Keratinocyte (primary cell): ENCODE measurements around the gene CERS4. TPM values are rescaled to one million over a fixed set of nuclear protein-coding genes. Genes with fewer than 3 reads are reported as not detected.
"Not testable (repeated sequence)": the region's sequence is repeated elsewhere in the genome, so short reads cannot be mapped to it uniquely, and the experiment has no call there.

Experiments used
- DNase-seq: peaks from one replicate; pipeline ENCODE4 v3.0.0-alpha.2; 2011; ENCODE audit warnings: low read depth, missing footprints, low spot score
- FAIRE-seq: peaks from 2 replicates; lab custom pipeline; 2011; peaks lifted over from hg19 to GRCh38; lab: Jason Lieb, UNC
- H2AFZ ChIP-seq: 2 replicates; pipeline ENCODE4 v1.6.0; 2012; ENCODE audit warnings: low read length, control low read depth, inconsistent platforms; ENCODE audit not compliant: control insufficient read depth
- H3K27ac ChIP-seq: 2 replicates; pipeline ENCODE4 v1.5.1; 2011; ENCODE audit warnings: low read length; ENCODE audit not compliant: control insufficient read depth, insufficient read depth
- H3K27me3 ChIP-seq: 3 replicates; pipeline ENCODE4 v1.6.0; 2011; ENCODE audit warnings: low read length; ENCODE audit not compliant: control insufficient read depth, insufficient read depth; ENCODE audit errors: extremely low read depth
- H3K36me3 ChIP-seq, 2 experiments: 2 replicates in 1 of 2; 3 replicates in 1 of 2; pipeline ENCODE4 v1.5.1; 2011; ENCODE audit warnings: low read length in 2 of 2, mild to moderate bottlenecking in 1 of 2; ENCODE audit not compliant: control insufficient read depth in 2 of 2, insufficient read depth in 2 of 2; ENCODE audit errors: extremely low read depth in 1 of 2
- H3K4me1 ChIP-seq: 3 replicates; pipeline ENCODE4 v1.5.1; 2011; ENCODE audit warnings: low read length; ENCODE audit not compliant: control insufficient read depth, insufficient read depth; ENCODE audit errors: extremely low read depth
- H3K4me2 ChIP-seq: 3 replicates; pipeline ENCODE4 v1.6.0; 2011; ENCODE audit warnings: low read depth, low read length; ENCODE audit not compliant: control insufficient read depth, insufficient read depth; ENCODE audit errors: extremely low read depth
- H3K4me3 ChIP-seq, 3 experiments: fragments of 200-600 bp in 1 of 3; sonication (generic) in 1 of 3; 2 replicates in 2 of 3; 3 replicates in 1 of 3; pipeline ENCODE4 v1.5.1; 2011 to 2016; ENCODE audit warnings: low read length in 3 of 3, mild to moderate bottlenecking in 3 of 3, control low read depth in 2 of 3, inconsistent platforms in 1 of 3, low read depth in 1 of 3, mixed read lengths in 1 of 3, mixed run types in 1 of 3, moderate library complexity in 1 of 3; ENCODE audit not compliant: control insufficient read depth in 2 of 3, insufficient read depth in 2 of 3; ENCODE audit errors: extremely low read depth in 1 of 3
- H3K79me2 ChIP-seq: 2 replicates; pipeline ENCODE4 v1.6.0; 2012; ENCODE audit warnings: low read length; ENCODE audit not compliant: control insufficient read depth, insufficient read depth
- H3K9ac ChIP-seq: 3 replicates; pipeline ENCODE4 v1.6.0; 2011; ENCODE audit warnings: low read length; ENCODE audit not compliant: control insufficient read depth, insufficient read depth; ENCODE audit errors: extremely low read depth
- H3K9me1 ChIP-seq: 3 replicates; pipeline ENCODE4 v1.6.0; 2011; ENCODE audit warnings: low read length; ENCODE audit not compliant: control insufficient read depth, insufficient read depth; ENCODE audit errors: extremely low read depth
- H3K9me3 ChIP-seq: 2 replicates; pipeline ENCODE4 v1.5.1; 2012; ENCODE audit warnings: low read depth, low read length; ENCODE audit not compliant: control insufficient read depth
- H4K20me1 ChIP-seq: 3 replicates; pipeline ENCODE4 v1.6.0; 2011; ENCODE audit warnings: low read length; ENCODE audit not compliant: control insufficient read depth, insufficient read depth; ENCODE audit errors: extremely low read depth
- EZH2 ChIP-seq: IDR thresholded peaks from one replicate; pipeline ENCODE4 v1.6.1; 2012; ENCODE audit warnings: inconsistent platforms, mild to moderate bottlenecking, low read length, moderate library complexity
- dilution Hi-C: fragments of 300-500 bp; cut with MboI; formaldehyde crosslinking; loops from one replicate; pipeline ENCODE4 v1.7.0; 2020; ENCODE audit warnings: low sequenced_read_pairs; ENCODE audit not compliant: extremely low pct_ligation_motif_present
- polyA plus RNA-seq, 5 experiments: library from polyadenylated mRNA; depleted of rRNA in 3 of 5; stranded (reverse) in 3 of 5; stranded (forward) in 1 of 5; unstranded in 1 of 5; fragments of >200 nt; gene quantifications; 1 replicate in 1 of 5; 2 replicates in 3 of 5; 3 replicates in 1 of 5; pipeline versions ENCODE4 v1.2.1 to v1.2.3, GENCODE V29; 2011 to 2012; ENCODE audit warnings: missing spikeins in 2 of 5, low read depth in 1 of 5, low replicate concordance in 1 of 5
- TF ChIP-seq, protein P1 (sequence below), 3 experiments: IDR thresholded peaks in 1 of 3; conservative IDR thresholded peaks in 1 of 3; optimal IDR thresholded peaks in 1 of 3; 2 replicates in 2 of 3; 3 replicates in 1 of 3; pipeline versions ENCODE3 to v1.5.1; 2011; ENCODE audit warnings: low read length in 3 of 3, mild to moderate bottlenecking in 3 of 3, moderate library complexity in 2 of 3, control low read depth in 1 of 3, inconsistent platforms in 1 of 3; ENCODE audit not compliant: insufficient read depth in 2 of 3; ENCODE audit errors: extremely low read depth in 1 of 3

Gene CERS4
- polyA plus RNA-seq, 1 donor (not counting 4 experiments of a cell fraction or from before 2014, with no cell fraction given), result 19.8 TPM

DNA sequence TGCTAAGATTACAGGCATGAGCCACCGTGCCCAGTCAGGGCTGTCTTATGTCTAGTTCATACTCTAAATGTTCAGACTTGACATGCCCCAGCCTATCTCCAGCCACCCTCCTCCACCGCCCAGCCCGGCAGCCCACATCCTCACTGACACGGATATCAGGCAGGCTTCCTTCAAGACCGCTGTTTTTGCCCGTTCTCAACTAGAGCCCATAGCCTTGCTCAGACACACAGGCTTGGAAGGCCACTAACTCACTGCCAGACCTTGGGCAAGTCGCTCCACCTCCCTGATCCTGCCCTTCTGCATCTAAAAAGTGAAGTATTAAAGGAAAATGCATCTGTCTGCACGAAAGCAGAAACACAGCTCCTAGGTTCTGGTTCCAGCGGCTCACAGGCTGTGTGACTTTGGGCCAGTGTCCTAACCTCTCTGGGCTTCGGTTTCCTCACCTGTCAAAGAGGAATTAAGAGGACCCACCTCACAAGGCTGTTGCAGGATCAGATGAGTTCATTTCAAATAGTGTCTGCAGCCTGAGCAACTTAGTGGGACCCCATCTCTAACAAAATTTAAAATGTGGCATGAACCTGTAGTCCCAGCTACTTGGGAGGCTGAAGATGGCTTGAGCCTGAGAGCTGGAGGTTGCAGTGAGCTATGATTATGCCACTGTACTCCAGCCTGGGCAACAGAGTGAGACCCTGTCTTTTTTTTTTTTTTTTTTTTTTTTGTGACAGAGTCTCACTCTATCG is 14.5 kb upstream of the CERS4 start:
- Histone ChIP-seq H3K9me3 (no peaks in the 10 kb centered on the region), H2AFZ (peak overlapping the region; percentile 26), H3K27me3 (no peaks in the 10 kb centered on the region), H3K4me1 (no peaks in the 10 kb centered on the region), H3K79me2 (no peaks in the 10 kb centered on the region), H3K4me3 (no peak overlapping the region), H3K4me2 (no peak overlapping the region), H3K27ac (no peak overlapping the region), H4K20me1 (no peaks in the 10 kb centered on the region), H3K9ac (no peak overlapping the region), H3K36me3 (no peaks in the 10 kb centered on the region), H3K9me1 (no peaks in the 10 kb centered on the region)
- FAIRE-seq (peak; percentile 76), DNase-seq (no peak)
- dilution Hi-C loops, result no loop called here
- TF ChIP-seq, protein P1, sequence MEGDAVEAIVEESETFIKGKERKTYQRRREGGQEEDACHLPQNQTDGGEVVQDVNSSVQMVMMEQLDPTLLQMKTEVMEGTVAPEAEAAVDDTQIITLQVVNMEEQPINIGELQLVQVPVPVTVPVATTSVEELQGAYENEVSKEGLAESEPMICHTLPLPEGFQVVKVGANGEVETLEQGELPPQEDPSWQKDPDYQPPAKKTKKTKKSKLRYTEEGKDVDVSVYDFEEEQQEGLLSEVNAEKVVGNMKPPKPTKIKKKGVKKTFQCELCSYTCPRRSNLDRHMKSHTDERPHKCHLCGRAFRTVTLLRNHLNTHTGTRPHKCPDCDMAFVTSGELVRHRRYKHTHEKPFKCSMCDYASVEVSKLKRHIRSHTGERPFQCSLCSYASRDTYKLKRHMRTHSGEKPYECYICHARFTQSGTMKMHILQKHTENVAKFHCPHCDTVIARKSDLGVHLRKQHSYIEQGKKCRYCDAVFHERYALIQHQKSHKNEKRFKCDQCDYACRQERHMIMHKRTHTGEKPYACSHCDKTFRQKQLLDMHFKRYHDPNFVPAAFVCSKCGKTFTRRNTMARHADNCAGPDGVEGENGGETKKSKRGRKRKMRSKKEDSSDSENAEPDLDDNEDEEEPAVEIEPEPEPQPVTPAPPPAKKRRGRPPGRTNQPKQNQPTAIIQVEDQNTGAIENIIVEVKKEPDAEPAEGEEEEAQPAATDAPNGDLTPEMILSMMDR (optimal IDR thresholded peaks at IDR 0.05 in 1 of 3, IDR thresholded peaks at IDR 0.05 in 1 of 3, conservative IDR thresholded peaks at IDR 0.05 in 1 of 3; ENCODE audit: extremely low read depth in 1 of 3, insufficient read depth in 2 of 3, low read length in 3 of 3), result no peak
- no peak for TF ChIP-seq EZH2

- no peak overlapping the region for H2AFZ ChIP-seq
- no peaks in the 10 kb centered on the region for H3K36me3 ChIP-seq
- FAIRE-seq (no peak), DNase-seq (no peak)
- H3K9ac ChIP-seq, result no peak overlapping the region
- H3K27ac ChIP-seq, result no peak overlapping the region
- no peak overlapping the region for H3K4me2 ChIP-seq
- H3K9me1 ChIP-seq, result no peaks in the 10 kb centered on the region
- H3K9me3 ChIP-seq, result no peaks in the 10 kb centered on the region
- no peak overlapping the region for H3K4me3 ChIP-seq
- H3K27me3 ChIP-seq, result no peaks in the 10 kb centered on the region
- no peaks in the 10 kb centered on the region for H3K4me1 ChIP-seq
- dilution Hi-C loops, result no loop called here
- TF ChIP-seq, protein P1 (optimal IDR thresholded peaks at IDR 0.05 in 1 of 3, IDR thresholded peaks at IDR 0.05 in 1 of 3, conservative IDR thresholded peaks at IDR 0.05 in 1 of 3; ENCODE audit: extremely low read depth in 1 of 3, insufficient read depth in 2 of 3, low read length in 3 of 3), result no peak
- TF ChIP-seq EZH2, result no peak
- H4K20me1 ChIP-seq, result no peaks in the 10 kb centered on the region
- no peaks in the 10 kb centered on the region for H3K79me2 ChIP-seq
Measured at GRCh38 chr19:8196271-8196927, 12.8 kb upstream of the CERS4 start.

DNA sequence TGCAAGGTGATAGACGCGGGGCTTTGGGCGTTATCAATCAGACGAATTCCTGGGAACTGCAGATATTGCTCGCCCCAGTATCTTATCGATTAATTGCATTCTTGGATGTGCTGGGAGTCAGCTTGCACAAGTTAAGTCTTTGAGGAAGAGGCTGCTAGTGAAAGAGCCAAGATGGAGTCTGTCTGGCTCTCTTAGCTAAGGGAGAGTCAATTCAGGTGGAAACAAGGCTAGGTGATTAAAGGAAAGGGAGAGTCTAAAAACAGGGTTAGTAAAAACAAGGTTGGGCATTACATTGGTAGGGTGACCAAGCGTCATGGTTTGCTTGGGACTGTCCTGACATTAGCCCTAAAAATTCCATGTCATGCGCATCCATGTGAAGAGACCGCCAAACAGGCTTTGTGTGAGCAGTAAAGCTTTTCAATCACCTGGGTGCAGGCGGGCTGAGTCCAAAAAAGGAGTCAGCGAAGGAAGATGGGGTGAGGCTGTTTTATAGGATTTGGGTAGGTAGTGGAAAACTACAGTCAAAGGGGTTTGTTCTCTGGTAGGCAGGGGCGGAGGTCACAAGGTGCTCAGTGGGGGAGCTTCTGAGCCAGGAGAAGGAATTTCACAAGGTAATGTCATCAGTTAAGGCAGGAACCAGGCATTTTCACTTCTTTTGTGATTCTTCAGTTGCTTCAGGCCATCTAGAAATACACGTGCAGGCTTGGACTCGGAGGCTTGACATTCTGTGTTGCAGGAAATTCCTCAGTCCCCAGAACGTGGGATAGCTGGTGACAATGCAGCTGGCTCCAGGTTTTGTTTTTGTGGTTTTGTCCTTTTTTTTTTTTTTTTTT is 5.7 kb upstream of the CERS4 start:
- H4K20me1 ChIP-seq, H3K9me3 ChIP-seq, DNase-seq, H3K9ac ChIP-seq, H3K9me1 ChIP-seq, H3K36me3 ChIP-seq, H3K27ac ChIP-seq, H3K79me2 ChIP-seq, H3K4me3 ChIP-seq, FAIRE-seq, H3K27me3 ChIP-seq, H2AFZ ChIP-seq, dilution Hi-C loops: not testable (repeated sequence)
- Histone ChIP-seq H3K4me1 (peaks cover 14% of the 10 kb centered on the region), H3K4me2 (peak overlapping the region; percentile 5)
